ENCODE data around the gene CACNA1C. TPM values are rescaled to one million over a fixed set of nuclear protein-coding genes. Genes with fewer than 3 reads are reported as not detected.

CACNA1C gene
- total RNA-seq, 1 donor from 2014 or later: 7.3 TPM

- H3K4me3 ChIP-seq (ENCODE audit: low read length in 3 of 3): no peak overlapping the region
- no peaks in the 10 kb centered on the region for H3K36me3 ChIP-seq (ENCODE audit: control insufficient read depth in 3 of 3, insufficient read depth in 3 of 3, low read length in 3 of 3)
- no peak overlapping the region for H3K27ac ChIP-seq (ENCODE audit: low read depth, low read length)
- peaks cover 0 to 2% (median 0%) of the 10 kb centered on the region in 3 donors for H3K4me1 ChIP-seq (ENCODE audit: control insufficient read depth in 3 of 3, insufficient read depth in 3 of 3, low read length in 3 of 3)
- no peaks in the 10 kb centered on the region for H3K27me3 ChIP-seq (ENCODE audit: control insufficient read depth in 3 of 3, insufficient read depth in 3 of 3, low read length in 3 of 3)
- H3K9ac ChIP-seq (ENCODE audit: low read depth in 1 of 3, low read length in 3 of 3): no peak overlapping the region
- H3K9me3 ChIP-seq (ENCODE audit: control insufficient read depth in 3 of 3, low read length in 3 of 3): no peaks in the 10 kb centered on the region
Observed at GRCh38 chr12:2145433-2145998, 92.7 kb downstream of the CACNA1C start.

- Histone ChIP-seq H3K4me1 (ENCODE audit: control insufficient read depth in 3 of 3, insufficient read depth in 3 of 3, low read length in 3 of 3) (peaks cover 0 to 2% (median 0%) of the 10 kb centered on the region in 3 donors), H3K36me3 (ENCODE audit: control insufficient read depth in 3 of 3, insufficient read depth in 3 of 3, low read length in 3 of 3) (no peaks in the 10 kb centered on the region), H3K4me3 (ENCODE audit: low read length in 3 of 3) (no peak overlapping the region), H3K27ac (ENCODE audit: low read depth, low read length) (no peak overlapping the region), H3K9me3 (ENCODE audit: control insufficient read depth in 3 of 3, low read length in 3 of 3) (no peaks in the 10 kb centered on the region), H3K27me3 (ENCODE audit: control insufficient read depth in 3 of 3, insufficient read depth in 3 of 3, low read length in 3 of 3) (peaks cover 0 to 4% (median 0%) of the 10 kb centered on the region in 3 donors), H3K9ac (ENCODE audit: low read depth in 1 of 3, low read length in 3 of 3) (no peak overlapping the region)
Observed at GRCh38 chr12:2147335-2147734, 94.5 kb downstream of the CACNA1C start.

- Histone ChIP-seq H3K4me1 (ENCODE audit: control insufficient read depth in 3 of 3, insufficient read depth in 3 of 3, low read length in 3 of 3) (peaks cover 0 to 3% (median 2%) of the 10 kb centered on the region in 3 donors), H3K27me3 (ENCODE audit: control insufficient read depth in 3 of 3, insufficient read depth in 3 of 3, low read length in 3 of 3) (peaks cover 0 to 4% (median 0%) of the 10 kb centered on the region in 3 donors), H3K27ac (ENCODE audit: low read depth, low read length) (no peak overlapping the region), H3K9me3 (ENCODE audit: control insufficient read depth in 3 of 3, low read length in 3 of 3) (no peaks in the 10 kb centered on the region), H3K9ac (ENCODE audit: low read depth in 1 of 3, low read length in 3 of 3) (no peak overlapping the region), H3K36me3 (ENCODE audit: control insufficient read depth in 3 of 3, insufficient read depth in 3 of 3, low read length in 3 of 3) (no peaks in the 10 kb centered on the region), H3K4me3 (ENCODE audit: low read length in 3 of 3) (no peak overlapping the region)
Observed at GRCh38 chr12:2149091-2149490, 96.3 kb downstream of the CACNA1C start.

GRCh38 chr12:2150833-2151232 lies 98.0 kb downstream of the CACNA1C start:
- no peaks in the 10 kb centered on the region for H3K9me3 ChIP-seq (ENCODE audit: control insufficient read depth in 3 of 3, low read length in 3 of 3)
- H3K27ac ChIP-seq (ENCODE audit: low read depth, low read length): no peak overlapping the region
- H3K4me3 ChIP-seq (ENCODE audit: low read length in 3 of 3): no peak overlapping the region
- H3K9ac ChIP-seq (ENCODE audit: low read depth in 1 of 3, low read length in 3 of 3): no peak overlapping the region
- H3K4me1 ChIP-seq (ENCODE audit: control insufficient read depth in 3 of 3, insufficient read depth in 3 of 3, low read length in 3 of 3): peaks cover 0 to 9% (median 5%) of the 10 kb centered on the region in 3 donors
- H3K27me3 ChIP-seq (ENCODE audit: control insufficient read depth in 3 of 3, insufficient read depth in 3 of 3, low read length in 3 of 3): peaks cover 0 to 4% (median 0%) of the 10 kb centered on the region in 3 donors
- no peaks in the 10 kb centered on the region for H3K36me3 ChIP-seq (ENCODE audit: control insufficient read depth in 3 of 3, insufficient read depth in 3 of 3, low read length in 3 of 3)

GRCh38 chr12:2151391-2151790 lies 98.6 kb downstream of the CACNA1C start:
- H3K9me3 ChIP-seq (ENCODE audit: control insufficient read depth in 3 of 3, low read length in 3 of 3): no peaks in the 10 kb centered on the region
- H3K9ac ChIP-seq (ENCODE audit: low read depth in 1 of 3, low read length in 3 of 3): no peak overlapping the region
- peaks cover 0 to 4% (median 0%) of the 10 kb centered on the region in 3 donors for H3K27me3 ChIP-seq (ENCODE audit: control insufficient read depth in 3 of 3, insufficient read depth in 3 of 3, low read length in 3 of 3)
- H3K4me3 ChIP-seq (ENCODE audit: low read length in 3 of 3): no peak overlapping the region
- no peak overlapping the region for H3K27ac ChIP-seq (ENCODE audit: low read depth, low read length)
- H3K4me1 ChIP-seq (ENCODE audit: control insufficient read depth in 3 of 3, insufficient read depth in 3 of 3, low read length in 3 of 3): peaks cover 0 to 9% (median 5%) of the 10 kb centered on the region in 3 donors
- no peaks in the 10 kb centered on the region for H3K36me3 ChIP-seq (ENCODE audit: control insufficient read depth in 3 of 3, insufficient read depth in 3 of 3, low read length in 3 of 3)

GRCh38 chr12:2152134-2152533 lies 99.3 kb downstream of the CACNA1C start:
- Histone ChIP-seq H3K36me3 (ENCODE audit: control insufficient read depth in 3 of 3, insufficient read depth in 3 of 3, low read length in 3 of 3) (no peaks in the 10 kb centered on the region), H3K27ac (ENCODE audit: low read depth, low read length) (no peak overlapping the region), H3K9me3 (ENCODE audit: control insufficient read depth in 3 of 3, low read length in 3 of 3) (no peaks in the 10 kb centered on the region), H3K9ac (ENCODE audit: low read depth in 1 of 3, low read length in 3 of 3) (no peak overlapping the region), H3K27me3 (ENCODE audit: control insufficient read depth in 3 of 3, insufficient read depth in 3 of 3, low read length in 3 of 3) (peaks cover 0 to 4% (median 0%) of the 10 kb centered on the region in 3 donors), H3K4me1 (ENCODE audit: control insufficient read depth in 3 of 3, insufficient read depth in 3 of 3, low read length in 3 of 3) (peaks cover 0 to 9% (median 5%) of the 10 kb centered on the region in 3 donors), H3K4me3 (ENCODE audit: low read length in 3 of 3) (no peak overlapping the region)

- H3K4me3 ChIP-seq (ENCODE audit: low read length in 3 of 3): no peak overlapping the region
- H3K36me3 ChIP-seq (ENCODE audit: control insufficient read depth in 3 of 3, insufficient read depth in 3 of 3, low read length in 3 of 3): no peaks in the 10 kb centered on the region
- H3K27me3 ChIP-seq (ENCODE audit: control insufficient read depth in 3 of 3, insufficient read depth in 3 of 3, low read length in 3 of 3): peaks cover 0 to 4% (median 0%) of the 10 kb centered on the region in 3 donors
- H3K27ac ChIP-seq (ENCODE audit: low read depth, low read length): peak overlapping the region; percentile 54
- H3K9ac ChIP-seq (ENCODE audit: low read depth in 1 of 3, low read length in 3 of 3): peak overlapping the region in 1 of 3 donors; percentile 10
- no peaks in the 10 kb centered on the region for H3K9me3 ChIP-seq (ENCODE audit: control insufficient read depth in 3 of 3, low read length in 3 of 3)
- H3K4me1 ChIP-seq (ENCODE audit: control insufficient read depth in 3 of 3, insufficient read depth in 3 of 3, low read length in 3 of 3): peaks cover 0 to 7% (median 5%) of the 10 kb centered on the region in 3 donors
Observed at GRCh38 chr12:2154050-2154449, 101.3 kb downstream of the CACNA1C start.

- no peak overlapping the region for H3K4me3 ChIP-seq (ENCODE audit: low read length in 3 of 3)
- H3K4me1 ChIP-seq (ENCODE audit: control insufficient read depth in 3 of 3, insufficient read depth in 3 of 3, low read length in 3 of 3): peaks cover 0 to 7% (median 5%) of the 10 kb centered on the region in 3 donors
- peaks cover 0 to 4% (median 0%) of the 10 kb centered on the region in 3 donors for H3K27me3 ChIP-seq (ENCODE audit: control insufficient read depth in 3 of 3, insufficient read depth in 3 of 3, low read length in 3 of 3)
- H3K9ac ChIP-seq (ENCODE audit: low read depth in 1 of 3, low read length in 3 of 3): peak overlapping the region in 1 of 3 donors; percentile 10
- H3K9me3 ChIP-seq (ENCODE audit: control insufficient read depth in 3 of 3, low read length in 3 of 3): no peaks in the 10 kb centered on the region
- H3K27ac ChIP-seq (ENCODE audit: low read depth, low read length): peak overlapping the region; percentile 46
- no peaks in the 10 kb centered on the region for H3K36me3 ChIP-seq (ENCODE audit: control insufficient read depth in 3 of 3, insufficient read depth in 3 of 3, low read length in 3 of 3)
Observed at GRCh38 chr12:2154521-2154920, 101.7 kb downstream of the CACNA1C start.

GRCh38 chr12:2156333-2156732 lies 103.5 kb downstream of the CACNA1C start:
- Histone ChIP-seq H3K36me3 (ENCODE audit: control insufficient read depth in 3 of 3, insufficient read depth in 3 of 3, low read length in 3 of 3) (no peaks in the 10 kb centered on the region), H3K27ac (ENCODE audit: low read depth, low read length) (no peak overlapping the region), H3K27me3 (ENCODE audit: control insufficient read depth in 3 of 3, insufficient read depth in 3 of 3, low read length in 3 of 3) (peaks cover 0 to 4% (median 0%) of the 10 kb centered on the region in 3 donors), H3K4me1 (ENCODE audit: control insufficient read depth in 3 of 3, insufficient read depth in 3 of 3, low read length in 3 of 3) (peaks cover 0 to 10% (median 5%) of the 10 kb centered on the region in 3 donors), H3K4me3 (ENCODE audit: low read length in 3 of 3) (no peak overlapping the region), H3K9ac (ENCODE audit: low read depth in 1 of 3, low read length in 3 of 3) (no peak overlapping the region), H3K9me3 (ENCODE audit: control insufficient read depth in 3 of 3, low read length in 3 of 3) (no peaks in the 10 kb centered on the region)

GRCh38 chr12:2160043-2160442 lies 107.3 kb downstream of the CACNA1C start:
- Histone ChIP-seq H3K9ac (ENCODE audit: low read depth in 1 of 3, low read length in 3 of 3) (no peak overlapping the region), H3K4me3 (ENCODE audit: low read length in 3 of 3) (no peak overlapping the region), H3K36me3 (ENCODE audit: control insufficient read depth in 3 of 3, insufficient read depth in 3 of 3, low read length in 3 of 3) (no peaks in the 10 kb centered on the region), H3K4me1 (ENCODE audit: control insufficient read depth in 3 of 3, insufficient read depth in 3 of 3, low read length in 3 of 3) (peaks cover 7 to 25% (median 13%) of the 10 kb centered on the region in 3 donors), H3K27me3 (ENCODE audit: control insufficient read depth in 3 of 3, insufficient read depth in 3 of 3, low read length in 3 of 3) (no peaks in the 10 kb centered on the region), H3K27ac (ENCODE audit: low read depth, low read length) (no peak overlapping the region), H3K9me3 (ENCODE audit: control insufficient read depth in 3 of 3, low read length in 3 of 3) (no peaks in the 10 kb centered on the region)

All from skeletal muscle tissue (tissue), 4 donors.